Activated T-cell treated with anti-CD3 and anti-CD28 coated beads for 4 hours (primary cell): Measurements from ENCODE around the gene SIPA1.
A peak's percentile ranks its signal among the peaks of the same experiment; 100 is the strongest.
"Not testable (repeated sequence)": the region's sequence is repeated elsewhere in the genome, so short reads cannot be mapped to it uniquely, and the experiment has no call there.

ENCODE experiments used
- DNase-seq: peaks from one replicate; pipeline ENCODE4 v3.0.0-alpha.2; 2020

The SIPA1 gene

GRCh38 chr11:65644837-65645236, 6.9 kb downstream of the SIPA1 start:
- no peak for DNase-seq

GRCh38 chr11:65645710-65646109, 7.8 kb downstream of the SIPA1 start:
- DNase-seq: no peak

GRCh38 chr11:65646288-65646957, 8.5 kb downstream of the SIPA1 start:
- DNase-seq: no peak

- no peak for DNase-seq
These were observed 9.2 kb downstream of the SIPA1 start for GRCh38 chr11:65646958-65647701.

GRCh38 chr11:65648997-65649493, 11.1 kb downstream of the SIPA1 start:
- no peak for DNase-seq

GRCh38 chr11:65649656-65650546, 12.0 kb downstream of the SIPA1 start:
- no peak for DNase-seq

- DNase-seq: no peak
These were observed 12.8 kb downstream of the SIPA1 start for GRCh38 chr11:65650547-65651338.

- no peak for DNase-seq
These were observed 13.4 kb downstream of the SIPA1 start for GRCh38 chr11:65651339-65651588.

- DNase-seq: no peak
These were observed 13.9 kb downstream of the SIPA1 start for GRCh38 chr11:65651589-65652510.

- peak; percentile 93 for DNase-seq
These were observed 14.8 kb downstream of the SIPA1 start for GRCh38 chr11:65652511-65653228.

GRCh38 chr11:65653229-65654225, 15.6 kb downstream of the SIPA1 start:
- no peak for DNase-seq

- no peak for DNase-seq
These were observed 16.8 kb downstream of the SIPA1 start for GRCh38 chr11:65654375-65655349.

- DNase-seq: no peak
These were observed 17.9 kb downstream of the SIPA1 start for GRCh38 chr11:65655570-65656332.

GRCh38 chr11:65657426-65657825, 19.5 kb downstream of the SIPA1 start:
- no peak for DNase-seq

GRCh38 chr11:65658174-65659021, 20.5 kb downstream of the SIPA1 start:
- no peak for DNase-seq

GRCh38 chr11:65660038-65660437, 22.1 kb downstream of the SIPA1 start:
- DNase-seq: no peak

GRCh38 chr11:65660908-65661307, 23.0 kb downstream of the SIPA1 start:
- DNase-seq: not testable (repeated sequence)
